NCI-H2196 (cell line): Measurements from ENCODE around the gene ELAVL1.

Source experiments
- DNase-seq: peaks from one replicate; lab custom pipeline; 2025; ENCODE audit not compliant: unreplicated experiment; lab: John Stamatoyannopoulos, UW

Gene ELAVL1

GRCh38 chr19:7986321-7987113, 18.9 kb downstream of the ELAVL1 start:
- no peak for DNase-seq

DNA sequence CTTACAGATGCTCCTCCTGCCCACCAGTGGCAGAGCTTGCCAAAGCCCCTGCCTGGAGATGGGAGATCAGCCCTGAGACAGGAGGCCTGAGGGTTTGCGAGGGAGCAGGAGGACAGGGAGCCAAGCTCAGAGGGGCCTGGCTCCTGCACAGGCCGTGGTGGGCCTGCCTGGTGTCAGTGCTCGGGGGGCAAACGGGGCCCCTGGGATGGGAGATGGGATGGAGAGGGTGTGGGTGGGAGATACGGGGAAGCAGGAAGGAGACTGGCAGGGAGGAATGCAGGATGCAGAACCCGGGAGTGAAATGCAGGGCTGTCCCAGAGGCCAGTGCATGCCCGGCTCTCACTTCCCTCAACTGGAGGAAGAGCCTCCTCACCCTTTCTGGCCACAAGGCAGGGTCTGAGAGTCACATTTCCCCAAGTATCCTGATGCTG, 19.9 kb downstream of the ELAVL1 start:
- DNase-seq, result no peak

DNA sequence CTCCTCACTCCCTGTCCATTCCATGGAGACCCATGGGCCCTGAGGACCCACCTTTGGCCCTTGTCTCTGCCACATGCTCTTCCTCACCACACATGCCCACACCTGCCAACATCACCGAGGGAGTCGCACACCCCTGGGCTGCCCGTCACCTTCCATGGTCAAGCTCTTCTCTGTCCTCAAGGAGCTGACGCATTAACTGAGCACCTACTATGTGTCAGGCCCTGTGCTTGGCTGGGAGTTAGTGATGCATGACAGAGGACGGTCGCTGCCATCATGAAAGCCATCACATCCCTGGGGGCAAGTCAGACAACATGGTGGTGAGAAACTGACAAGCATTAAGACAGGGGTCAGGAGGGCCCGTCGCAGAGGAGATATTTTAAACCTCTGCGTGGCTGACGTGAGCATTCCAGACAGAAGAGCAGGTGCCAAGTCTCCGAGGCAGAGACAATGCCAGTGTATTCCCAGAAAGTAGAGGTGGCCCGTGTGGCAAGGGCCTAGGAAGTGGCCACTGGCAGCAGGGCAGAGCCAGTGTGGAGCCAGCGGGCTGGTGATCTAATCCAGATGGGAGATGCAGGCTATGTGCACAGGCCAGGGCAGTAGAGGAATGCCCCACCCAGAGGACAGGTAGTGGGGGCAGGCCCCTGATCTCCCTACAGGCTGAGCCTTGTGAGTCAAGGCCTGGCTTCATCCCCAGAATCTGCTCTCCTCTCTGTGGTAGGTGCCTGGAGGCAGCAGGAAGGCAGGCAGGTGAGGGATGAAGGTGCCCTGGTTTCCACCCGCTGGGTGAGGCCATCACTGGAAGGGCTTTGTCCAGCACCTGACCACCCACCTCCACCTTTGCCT, 21.2 kb downstream of the ELAVL1 start:
- no peak for DNase-seq

GRCh38 chr19:7983286-7983950, 22.0 kb downstream of the ELAVL1 start:
- no peak for DNase-seq

- no peak for DNase-seq
Observed at GRCh38 chr19:7982651-7983099, 22.8 kb downstream of the ELAVL1 start.

DNA sequence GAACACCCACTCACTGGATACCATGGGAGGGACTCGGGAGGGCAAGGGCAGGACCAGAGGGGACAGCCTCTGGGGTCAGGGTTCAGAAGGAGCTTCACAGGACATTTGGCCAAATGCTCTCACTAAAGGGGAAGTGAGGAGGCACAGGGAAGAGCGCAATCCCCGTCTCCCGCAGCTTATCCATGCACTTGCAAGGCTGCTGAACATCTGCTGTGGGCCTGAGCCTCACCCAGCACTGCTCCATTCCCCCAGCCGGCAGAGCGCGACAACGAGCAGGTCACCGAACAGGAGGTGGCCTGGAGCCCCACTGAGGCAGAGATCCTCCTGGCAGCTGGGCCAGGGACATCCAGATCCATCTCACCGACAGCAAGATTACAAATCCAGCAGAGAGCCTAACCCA, 23.3 kb downstream of the ELAVL1 start:
- DNase-seq, result no peak

DNA sequence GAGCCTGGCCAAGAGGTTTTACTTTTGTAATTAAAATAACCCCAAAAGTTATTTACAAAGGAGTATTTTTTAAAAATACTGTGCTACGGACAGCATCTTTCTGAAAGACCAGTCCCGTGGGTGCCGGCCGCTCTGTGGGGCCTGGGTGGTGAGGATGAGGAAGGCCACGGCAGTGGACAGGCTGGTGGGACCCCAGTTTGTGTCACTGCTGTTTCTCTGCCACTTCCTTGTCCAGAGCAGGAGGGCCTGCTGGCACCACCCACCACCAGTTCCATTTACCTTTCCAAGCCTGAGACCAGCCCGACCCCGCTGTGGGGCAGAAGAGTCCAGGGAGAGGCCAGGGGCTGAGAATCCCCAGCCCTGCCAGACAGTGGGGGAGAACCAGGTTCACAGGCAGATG, 23.8 kb downstream of the ELAVL1 start:
- DNase-seq, result no peak

DNA sequence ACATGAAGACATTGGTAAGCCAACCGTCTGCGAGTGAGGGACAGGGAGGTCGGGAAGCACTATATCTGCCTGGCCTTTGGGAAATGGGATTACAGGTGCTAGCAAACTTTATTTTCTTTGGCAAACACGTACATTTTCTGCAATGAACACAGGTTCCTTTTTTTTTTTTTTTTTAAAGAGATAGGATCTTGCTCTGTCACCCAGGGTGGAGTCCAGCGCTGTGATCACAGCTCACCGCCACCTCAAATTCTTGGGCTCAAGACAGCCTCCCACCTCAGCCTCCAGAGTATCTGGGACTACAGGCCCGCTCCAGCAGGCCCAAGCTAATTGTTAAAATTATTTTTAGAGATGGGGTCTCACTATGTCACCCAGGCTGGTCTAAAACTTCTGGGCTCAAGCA, 24.2 kb downstream of the ELAVL1 start:
- no peak for DNase-seq

GRCh38 chr19:7980635-7981121, 24.8 kb downstream of the ELAVL1 start:
- DNase-seq, result no peak

DNA sequence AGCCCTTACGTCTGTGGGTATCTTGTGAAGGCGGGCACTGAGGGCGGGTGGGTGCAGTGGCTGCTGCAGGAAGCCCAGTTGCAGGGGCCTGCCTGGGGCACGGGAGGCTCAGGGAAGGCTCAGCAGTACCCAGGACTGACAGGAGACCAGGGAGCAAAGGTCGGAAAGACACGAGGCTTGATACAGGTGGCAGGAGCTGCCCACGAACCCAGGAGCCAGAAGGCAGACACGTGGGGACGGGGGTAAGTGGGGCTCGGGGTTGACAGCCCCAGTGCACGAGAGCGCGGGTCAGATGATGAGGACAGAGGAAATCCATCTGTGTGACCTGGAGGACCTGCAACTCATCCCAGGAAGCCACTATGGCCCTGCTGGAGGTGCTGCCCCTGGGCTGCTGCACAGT, 25.3 kb downstream of the ELAVL1 start:
- no peak for DNase-seq

DNA sequence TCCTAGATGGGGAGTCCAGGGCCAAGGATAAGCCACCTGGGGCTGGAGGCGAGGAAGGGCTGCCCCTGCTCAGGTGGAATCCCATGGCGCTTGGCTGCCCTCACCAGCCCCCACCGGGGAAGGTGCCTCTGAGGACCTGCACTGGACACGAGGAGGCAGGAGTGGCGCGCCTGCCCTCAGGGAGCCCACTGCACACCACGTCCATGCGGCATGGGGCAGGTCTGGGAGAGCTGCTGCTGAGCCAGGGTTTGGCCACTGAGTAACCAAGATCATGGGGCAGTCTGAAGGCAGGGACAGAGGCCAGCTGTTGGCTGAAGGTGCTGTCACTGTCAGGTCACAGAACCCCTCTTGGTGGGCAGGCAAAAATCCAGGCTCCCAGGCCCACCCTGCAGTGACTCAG, 25.9 kb downstream of the ELAVL1 start:
- no peak for DNase-seq

- DNase-seq, result no peak
Observed at GRCh38 chr19:7979011-7979410, 26.4 kb downstream of the ELAVL1 start.

- DNase-seq, result peak; percentile 48
Observed at GRCh38 chr19:7978179-7978825, 27.1 kb downstream of the ELAVL1 start.

DNA sequence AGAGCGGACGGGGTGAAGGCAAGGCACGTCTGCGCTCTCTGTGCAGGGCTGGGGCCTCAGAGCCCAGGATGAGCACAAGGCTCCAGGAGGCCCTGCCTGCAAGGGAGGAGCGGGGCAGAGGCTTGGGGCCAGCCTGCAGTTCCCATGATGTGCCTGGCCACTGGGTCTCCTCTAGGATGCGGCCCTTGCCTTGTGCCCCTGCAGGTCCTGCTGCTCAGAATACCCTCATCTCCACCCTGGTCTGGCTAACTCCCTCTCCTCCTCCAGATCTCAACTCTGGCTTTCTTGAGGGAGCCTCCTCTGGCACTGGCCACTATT, 27.8 kb downstream of the ELAVL1 start:
- DNase-seq, result no peak

DNA sequence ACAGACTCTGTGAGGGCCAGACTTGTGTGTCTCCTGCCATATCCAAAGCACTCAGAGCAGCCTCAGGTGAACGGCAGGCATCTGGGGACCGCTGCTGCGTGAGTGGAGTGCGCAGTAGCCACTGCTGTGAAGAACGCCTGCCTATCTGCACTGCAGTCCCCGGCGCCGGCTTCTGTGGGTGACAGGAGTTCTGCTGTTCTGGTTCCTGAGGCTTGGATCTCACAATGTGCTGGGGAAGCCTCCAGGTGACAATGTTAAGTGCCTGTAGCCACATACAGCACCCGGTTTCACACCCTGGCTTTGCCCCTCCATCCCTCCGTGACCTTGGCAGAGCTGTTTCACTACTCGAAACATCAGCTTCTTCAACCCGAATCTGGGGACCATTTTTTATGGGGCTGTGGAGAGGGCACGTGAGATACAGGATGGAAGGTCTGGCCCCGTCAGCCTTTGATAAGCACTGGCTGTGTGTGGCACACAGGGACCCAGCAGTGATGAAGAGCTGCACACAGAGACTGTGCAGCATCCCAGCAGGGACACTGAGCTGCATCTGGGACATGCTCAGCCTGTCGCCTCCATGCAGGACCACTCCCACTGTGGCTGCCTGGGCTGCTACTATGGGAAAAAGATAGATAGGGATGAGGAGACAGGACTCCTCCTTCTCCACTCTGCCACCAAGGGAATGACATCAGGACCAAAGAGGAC, 28.3 kb downstream of the ELAVL1 start:
- no peak for DNase-seq

- DNase-seq, result no peak
Observed at GRCh38 chr19:7976461-7976860, 29.0 kb downstream of the ELAVL1 start.

- peak; percentile 22 for DNase-seq
Observed at GRCh38 chr19:7975037-7975436, 30.4 kb downstream of the ELAVL1 start.

- no peak for DNase-seq
Observed at GRCh38 chr19:7973883-7974282, 31.6 kb downstream of the ELAVL1 start.

DNA sequence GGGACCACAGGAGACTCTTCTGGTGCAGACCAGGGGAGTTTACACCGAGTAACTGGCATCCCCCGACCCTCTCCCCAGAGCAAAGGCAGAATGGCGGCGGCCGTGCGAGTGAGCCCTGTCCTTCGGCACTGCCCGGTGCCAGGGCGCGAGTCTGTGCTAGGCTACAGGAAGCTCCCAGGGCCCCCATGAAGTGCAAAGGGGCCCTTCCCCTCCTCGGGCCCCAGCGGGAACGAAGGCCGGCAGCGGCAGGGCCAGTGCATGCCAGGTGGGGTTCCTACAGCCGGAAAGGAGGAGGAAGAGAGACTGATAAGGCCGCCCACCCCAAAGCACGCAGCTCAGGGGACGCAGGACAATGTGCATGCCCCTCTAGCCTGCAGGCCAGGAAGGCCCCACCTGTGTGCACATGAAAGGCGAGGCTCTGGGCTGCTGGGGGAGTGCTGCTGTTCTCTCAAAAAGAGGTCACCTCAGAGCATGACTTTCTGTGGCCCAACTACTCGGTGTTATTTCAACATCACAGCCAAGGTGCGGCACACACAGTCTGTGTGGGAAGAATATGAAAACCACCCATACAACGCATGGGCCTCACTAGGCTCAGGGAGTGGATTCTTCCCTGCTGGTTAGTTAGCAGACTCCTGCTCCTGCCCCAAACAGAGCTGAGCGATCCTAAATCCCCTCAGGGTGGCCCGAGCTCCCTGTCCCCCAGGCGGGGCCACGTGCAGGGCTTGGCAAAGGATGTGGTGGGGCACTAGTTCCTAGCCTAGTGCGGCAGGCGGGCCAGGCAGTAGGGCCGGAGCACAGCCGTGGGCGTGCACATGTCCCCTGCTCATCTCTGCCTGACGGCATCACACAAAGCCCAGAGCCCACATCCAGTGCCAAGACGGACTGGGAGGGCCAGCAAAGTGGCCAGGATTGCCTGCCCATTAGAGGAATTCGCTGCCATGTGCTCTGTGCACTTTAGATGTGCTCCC, 33.6 kb downstream of the ELAVL1 start:
- no peak for DNase-seq
